ENCODE measurements around the gene COPZ1.

COPZ1 gene

DNA sequence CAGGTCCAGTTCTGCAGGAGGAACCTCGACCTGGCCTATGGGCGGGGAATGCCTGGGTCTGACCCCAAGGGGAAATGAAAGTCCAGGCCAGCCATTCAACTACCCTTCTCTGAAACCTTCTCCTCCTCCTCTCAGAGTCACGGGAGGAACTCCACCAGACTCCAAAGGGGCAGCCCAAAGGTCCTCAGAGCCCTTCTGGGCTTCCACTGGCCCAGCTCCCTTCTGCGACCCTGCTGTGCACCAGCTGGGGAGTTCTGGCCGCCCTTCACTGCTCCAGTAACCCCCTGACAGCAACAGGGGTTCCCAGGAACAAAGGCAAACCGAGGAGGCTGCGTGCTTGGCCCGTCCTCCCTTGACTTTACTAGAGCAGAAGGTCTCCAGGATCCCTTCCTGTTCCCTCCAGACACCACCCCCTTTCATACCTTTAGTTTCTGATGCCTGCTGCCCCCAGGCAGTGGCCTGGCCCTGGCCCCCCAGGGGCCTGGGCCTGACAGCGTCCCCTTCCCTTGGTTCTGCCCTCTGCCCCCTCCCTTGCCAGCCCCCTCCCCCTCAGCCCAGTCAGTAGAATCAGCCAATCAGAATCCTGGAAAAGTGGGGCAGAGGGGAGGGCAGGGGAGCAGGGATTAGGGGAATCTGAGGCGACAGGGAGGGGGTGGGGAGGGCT is 60.5 kb downstream of the COPZ1 start:
- H3K4me3 ChIP-seq (ENCODE audit: low read length): no peak overlapping the region
- peaks cover 53% of the 10 kb centered on the region for H3K4me1 ChIP-seq (ENCODE audit: control insufficient read depth, low read depth, low read length)
- peak overlapping the region; percentile 1 for H3K4ac ChIP-seq (ENCODE audit: low read depth, low read length)
- peak overlapping the region; percentile 35 for H3K18ac ChIP-seq (ENCODE audit: low read length)
- peak overlapping the region; percentile 80 for H2BK5ac ChIP-seq (ENCODE audit: low read length)
- H3K4me2 ChIP-seq (ENCODE audit: low read length): peak overlapping the region; percentile 13
- peak overlapping the region; percentile 84 for H3K56ac ChIP-seq (ENCODE audit: low read length)
- peak overlapping the region; percentile 58 for H4K8ac ChIP-seq (ENCODE audit: low read depth, low read length)
- peak overlapping the region; percentile 71 for H2AK5ac ChIP-seq (ENCODE audit: low read length)
- H3K23ac ChIP-seq (ENCODE audit: low read length): no peak overlapping the region
- H2BK15ac ChIP-seq (replicated peaks; ENCODE audit: low read depth): no peak overlapping the region
- H3K27ac ChIP-seq (ENCODE audit: low read depth, low read length): peak overlapping the region; percentile 36
- H3K79me1 ChIP-seq (ENCODE audit: low read length): no peaks in the 10 kb centered on the region
- no peak overlapping the region for H2BK120ac ChIP-seq (ENCODE audit: low read depth, low read length)
- no CpG with 5 or more reads among the region's 10 CpGs for WGBS (ENCODE audit: extremely low coverage, insufficient coverage, low lambda C conversion rate)
- H3K79me2 ChIP-seq (ENCODE audit: control insufficient read depth, insufficient read depth, low read length): no peaks in the 10 kb centered on the region
- H3K27me3 ChIP-seq (ENCODE audit: insufficient read depth, low read length, poor library complexity): no peaks in the 10 kb centered on the region
- no peak overlapping the region for H4K5ac ChIP-seq (ENCODE audit: low read length)
- no peaks in the 10 kb centered on the region for H3K36me3 ChIP-seq (ENCODE audit: control insufficient read depth, insufficient read depth, low read length)
- peak; percentile 56 for DNase-seq
- H3K9ac ChIP-seq (ENCODE audit: low read length): peak overlapping the region; percentile 67

DNA sequence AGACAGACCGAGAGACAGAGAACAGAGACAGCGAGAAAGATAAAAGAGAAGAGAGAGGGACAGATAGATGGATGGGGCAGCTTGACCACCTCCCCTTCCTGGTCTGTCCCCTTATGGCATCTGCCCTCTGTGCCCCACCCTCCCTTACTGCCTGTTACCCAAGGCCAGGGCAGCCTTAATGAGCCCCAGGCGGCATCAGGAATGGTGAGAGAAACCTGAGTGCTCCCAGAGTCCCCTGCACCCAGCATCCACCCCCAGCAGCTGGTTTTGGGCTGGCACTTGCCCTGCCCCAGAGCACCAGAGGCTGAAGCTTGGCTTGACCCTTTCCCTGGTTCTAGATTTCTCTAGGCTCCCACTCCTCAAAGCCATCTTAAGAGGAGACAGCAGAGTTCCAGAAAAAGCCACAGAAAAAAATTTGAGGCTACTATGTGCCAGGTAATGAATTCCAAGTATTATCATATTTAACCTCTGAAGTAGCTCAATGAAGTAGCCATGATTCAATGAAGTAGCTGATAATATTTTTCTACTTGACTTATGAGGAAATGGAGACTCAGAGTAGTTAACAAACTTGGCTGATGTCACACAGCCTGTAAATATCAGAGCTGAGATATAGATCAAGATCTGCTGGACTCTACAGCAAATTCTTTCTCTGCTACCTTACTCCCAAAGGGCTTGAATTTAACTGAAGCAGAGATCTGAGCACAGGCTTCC is 61.6 kb downstream of the COPZ1 start:
- WGBS (ENCODE audit: extremely low coverage, insufficient coverage, low lambda C conversion rate): no CpG with 5 or more reads among the region's 3 CpGs
- Histone ChIP-seq H3K4me2 (ENCODE audit: low read length) (no peak overlapping the region), H3K9ac (ENCODE audit: low read length) (peak overlapping the region; percentile 12), H3K79me2 (ENCODE audit: control insufficient read depth, insufficient read depth, low read length) (no peaks in the 10 kb centered on the region), H3K23ac (ENCODE audit: low read length) (no peak overlapping the region), H2BK15ac (replicated peaks; ENCODE audit: low read depth) (no peak overlapping the region), H3K27ac (ENCODE audit: low read depth, low read length) (peak overlapping the region; percentile 58), H3K18ac (ENCODE audit: low read length) (no peak overlapping the region), H3K4me3 (ENCODE audit: low read length) (no peak overlapping the region), H4K8ac (ENCODE audit: low read depth, low read length) (no peak overlapping the region), H3K4me1 (ENCODE audit: control insufficient read depth, low read depth, low read length) (peaks cover 53% of the 10 kb centered on the region), H2BK120ac (ENCODE audit: low read depth, low read length) (no peak overlapping the region), H3K56ac (ENCODE audit: low read length) (peak overlapping the region; percentile 81), H4K5ac (ENCODE audit: low read length) (no peak overlapping the region), H3K79me1 (ENCODE audit: low read length) (no peaks in the 10 kb centered on the region), H3K4ac (ENCODE audit: low read depth, low read length) (no peak overlapping the region), H3K27me3 (ENCODE audit: insufficient read depth, low read length, poor library complexity) (no peaks in the 10 kb centered on the region), H3K36me3 (ENCODE audit: control insufficient read depth, insufficient read depth, low read length) (no peaks in the 10 kb centered on the region), H2BK5ac (ENCODE audit: low read length) (peak overlapping the region; percentile 13), H2AK5ac (ENCODE audit: low read length) (peak overlapping the region; percentile 91)
- no peak for DNase-seq

DNA sequence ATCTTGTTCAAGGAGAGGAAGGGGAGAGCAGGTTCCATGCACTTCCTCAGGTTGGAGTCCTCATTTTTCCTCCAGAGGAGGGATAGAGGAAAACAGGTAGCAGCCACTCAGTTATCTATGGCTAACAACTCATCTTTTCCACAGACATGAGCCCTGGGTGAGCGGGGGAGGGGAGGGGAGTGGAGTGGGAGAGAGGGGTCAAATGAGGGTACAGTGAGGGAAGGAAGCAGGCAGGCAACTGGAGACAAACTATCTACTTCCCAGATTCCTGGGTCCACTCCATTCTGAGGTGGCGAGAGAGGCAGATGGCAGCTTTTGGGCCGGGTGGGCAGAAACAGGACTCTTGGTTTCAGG is 62.2 kb downstream of the COPZ1 start:
- H3K4me1 ChIP-seq (ENCODE audit: control insufficient read depth, low read depth, low read length): peaks cover 57% of the 10 kb centered on the region
- WGBS (ENCODE audit: extremely low coverage, insufficient coverage, low lambda C conversion rate): no CpG with 5 or more reads among the region's 3 CpGs
- peak overlapping the region; percentile 58 for H3K27ac ChIP-seq (ENCODE audit: low read depth, low read length)

DNA sequence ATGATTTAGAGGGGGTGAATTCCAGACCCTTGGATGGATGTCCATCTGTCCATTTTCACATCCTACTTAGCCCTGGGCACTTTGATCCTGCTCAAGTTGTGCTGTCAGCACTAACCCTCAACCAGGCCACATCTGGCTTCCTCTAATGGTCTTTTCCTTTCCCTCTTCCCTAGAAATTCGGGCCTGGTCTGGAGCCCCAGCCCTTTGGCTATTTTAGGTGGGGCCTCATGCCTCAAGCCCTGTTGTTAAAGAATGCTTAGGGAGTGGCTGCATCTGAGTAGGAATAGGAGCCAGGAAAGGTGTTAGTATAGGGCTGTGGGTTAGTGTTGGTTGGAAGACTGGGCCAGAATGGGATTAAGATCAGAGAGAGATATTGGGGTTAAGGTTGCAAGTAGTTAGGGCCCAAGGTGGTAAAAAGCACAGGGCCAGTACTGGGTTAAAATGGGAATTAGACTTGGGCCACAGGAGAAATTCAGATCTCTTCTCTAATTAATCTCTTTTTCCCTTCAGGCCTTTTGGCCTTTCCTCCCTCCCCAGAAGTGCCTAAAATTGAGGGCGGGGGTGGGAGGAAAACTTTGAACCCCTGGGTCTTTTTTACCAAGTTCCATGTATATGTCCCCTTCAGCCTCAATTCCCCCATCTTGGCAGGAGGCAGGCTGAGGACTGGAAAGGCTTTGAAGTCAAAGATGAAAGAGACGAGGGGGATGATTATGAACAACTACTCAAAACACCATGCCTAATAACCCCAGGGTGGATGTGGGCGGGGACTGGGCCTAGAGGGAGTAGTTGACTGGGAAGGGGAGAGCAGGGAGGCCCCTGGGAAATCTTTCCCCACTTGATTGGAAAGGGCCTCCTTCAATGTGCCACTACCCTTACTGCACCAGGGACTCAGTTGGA is 63.6 kb downstream of the COPZ1 start:
- Histone ChIP-seq H2BK5ac (ENCODE audit: low read length) (peak overlapping the region; percentile 83), H3K27me3 (ENCODE audit: insufficient read depth, low read length, poor library complexity) (no peaks in the 10 kb centered on the region), H4K8ac (ENCODE audit: low read depth, low read length) (no peak overlapping the region), H3K18ac (ENCODE audit: low read length) (no peak overlapping the region), H3K23ac (ENCODE audit: low read length) (no peak overlapping the region), H3K36me3 (ENCODE audit: control insufficient read depth, insufficient read depth, low read length) (no peaks in the 10 kb centered on the region), H3K79me1 (ENCODE audit: low read length) (no peaks in the 10 kb centered on the region), H2BK15ac (replicated peaks; ENCODE audit: low read depth) (no peak overlapping the region), H3K56ac (ENCODE audit: low read length) (peak overlapping the region; percentile 67), H4K5ac (ENCODE audit: low read length) (no peak overlapping the region), H3K4me1 (ENCODE audit: control insufficient read depth, low read depth, low read length) (peaks cover 57% of the 10 kb centered on the region), H3K4me2 (ENCODE audit: low read length) (no peak overlapping the region), H3K4me3 (ENCODE audit: low read length) (no peak overlapping the region), H3K27ac (ENCODE audit: low read depth, low read length) (peak overlapping the region; percentile 58), H2BK120ac (ENCODE audit: low read depth, low read length) (no peak overlapping the region), H3K79me2 (ENCODE audit: control insufficient read depth, insufficient read depth, low read length) (no peaks in the 10 kb centered on the region), H3K9ac (ENCODE audit: low read length) (peak overlapping the region; percentile 54), H2AK5ac (ENCODE audit: low read length) (peak overlapping the region; percentile 90), H3K4ac (ENCODE audit: low read depth, low read length) (no peak overlapping the region)
- no CpG with 5 or more reads among the region's 4 CpGs for WGBS (ENCODE audit: extremely low coverage, insufficient coverage, low lambda C conversion rate)
- DNase-seq: peak; percentile 83

More for the DNA sequence above, 62.2 kb downstream of the COPZ1 start:
- Histone ChIP-seq H3K56ac (ENCODE audit: low read length) (peak overlapping the region; percentile 81), H3K9ac (ENCODE audit: low read length) (peak overlapping the region; percentile 49), H3K79me2 (ENCODE audit: control insufficient read depth, insufficient read depth, low read length) (no peaks in the 10 kb centered on the region), H3K4ac (ENCODE audit: low read depth, low read length) (no peak overlapping the region), H3K23ac (ENCODE audit: low read length) (no peak overlapping the region), H3K4me3 (ENCODE audit: low read length) (no peak overlapping the region), H4K8ac (ENCODE audit: low read depth, low read length) (no peak overlapping the region), H4K5ac (ENCODE audit: low read length) (no peak overlapping the region), H2BK5ac (ENCODE audit: low read length) (peak overlapping the region; percentile 63), H2BK15ac (replicated peaks; ENCODE audit: low read depth) (no peak overlapping the region), H3K4me2 (ENCODE audit: low read length) (no peak overlapping the region), H2AK5ac (ENCODE audit: low read length) (no peak overlapping the region), H2BK120ac (ENCODE audit: low read depth, low read length) (no peak overlapping the region), H3K18ac (ENCODE audit: low read length) (no peak overlapping the region), H3K36me3 (ENCODE audit: control insufficient read depth, insufficient read depth, low read length) (no peaks in the 10 kb centered on the region), H3K27me3 (ENCODE audit: insufficient read depth, low read length, poor library complexity) (no peaks in the 10 kb centered on the region), H3K79me1 (ENCODE audit: low read length) (no peaks in the 10 kb centered on the region)
- no peak for DNase-seq

DNA sequence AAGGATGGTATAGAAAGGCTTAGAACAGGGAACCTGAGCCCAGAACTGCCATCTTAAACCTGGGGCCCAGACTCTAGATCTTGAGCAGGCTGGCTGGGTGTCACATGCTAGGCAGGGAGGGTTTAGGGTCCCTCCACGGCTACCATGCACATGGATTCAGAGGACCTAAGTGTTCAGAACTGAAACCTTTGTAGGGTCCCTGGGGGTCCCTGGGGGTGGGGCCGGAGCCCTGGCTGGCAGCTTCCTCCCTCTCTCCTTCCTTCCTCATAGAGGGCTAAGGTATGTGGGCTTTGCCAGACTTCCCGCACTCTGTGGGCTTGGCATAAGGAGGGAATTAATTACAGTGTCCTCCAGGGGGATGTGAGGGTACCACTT is 64.2 kb downstream of the COPZ1 start:
- no peak overlapping the region for H3K18ac ChIP-seq (ENCODE audit: low read length)
- no peaks in the 10 kb centered on the region for H3K79me2 ChIP-seq (ENCODE audit: control insufficient read depth, insufficient read depth, low read length)
- no peak overlapping the region for H3K56ac ChIP-seq (ENCODE audit: low read length)
- H4K5ac ChIP-seq (ENCODE audit: low read length): no peak overlapping the region
- no peak overlapping the region for H3K4me3 ChIP-seq (ENCODE audit: low read length)
- H4K8ac ChIP-seq (ENCODE audit: low read depth, low read length): no peak overlapping the region
- no peak overlapping the region for H3K4me2 ChIP-seq (ENCODE audit: low read length)
- H3K4ac ChIP-seq (ENCODE audit: low read depth, low read length): no peak overlapping the region
- H3K9ac ChIP-seq (ENCODE audit: low read length): no peak overlapping the region
- H3K27ac ChIP-seq (ENCODE audit: low read depth, low read length): peak overlapping the region; percentile 20
- no peak overlapping the region for H2BK120ac ChIP-seq (ENCODE audit: low read depth, low read length)
- peaks cover 57% of the 10 kb centered on the region for H3K4me1 ChIP-seq (ENCODE audit: control insufficient read depth, low read depth, low read length)
- H3K23ac ChIP-seq (ENCODE audit: low read length): no peak overlapping the region
- H3K79me1 ChIP-seq (ENCODE audit: low read length): no peaks in the 10 kb centered on the region
- no peaks in the 10 kb centered on the region for H3K36me3 ChIP-seq (ENCODE audit: control insufficient read depth, insufficient read depth, low read length)
- no peak for DNase-seq
- H2BK15ac ChIP-seq (replicated peaks; ENCODE audit: low read depth): no peak overlapping the region
- H2AK5ac ChIP-seq (ENCODE audit: low read length): no peak overlapping the region
- WGBS (ENCODE audit: extremely low coverage, insufficient coverage, low lambda C conversion rate): no CpG with 5 or more reads among the region's 3 CpGs
- H2BK5ac ChIP-seq (ENCODE audit: low read length): no peak overlapping the region
- H3K27me3 ChIP-seq (ENCODE audit: insufficient read depth, low read length, poor library complexity): no peaks in the 10 kb centered on the region
